ENCODE measurements around the gene MAPKAPK2. TPM values are rescaled to one million over a fixed set of nuclear protein-coding genes. Genes with fewer than 3 reads are reported as not detected.
A peak's percentile ranks its signal among the peaks of the same experiment; 100 is the strongest.
"Not testable (repeated sequence)": the region's sequence is repeated elsewhere in the genome, so short reads cannot be mapped to it uniquely, and the experiment has no call there.

MAPKAPK2 gene
- 100 to 1,000 TPM; 181 to 182 TPM for total RNA-seq
- 145 to 183 reads per million in 2 donors for total RNA-seq

DNA sequence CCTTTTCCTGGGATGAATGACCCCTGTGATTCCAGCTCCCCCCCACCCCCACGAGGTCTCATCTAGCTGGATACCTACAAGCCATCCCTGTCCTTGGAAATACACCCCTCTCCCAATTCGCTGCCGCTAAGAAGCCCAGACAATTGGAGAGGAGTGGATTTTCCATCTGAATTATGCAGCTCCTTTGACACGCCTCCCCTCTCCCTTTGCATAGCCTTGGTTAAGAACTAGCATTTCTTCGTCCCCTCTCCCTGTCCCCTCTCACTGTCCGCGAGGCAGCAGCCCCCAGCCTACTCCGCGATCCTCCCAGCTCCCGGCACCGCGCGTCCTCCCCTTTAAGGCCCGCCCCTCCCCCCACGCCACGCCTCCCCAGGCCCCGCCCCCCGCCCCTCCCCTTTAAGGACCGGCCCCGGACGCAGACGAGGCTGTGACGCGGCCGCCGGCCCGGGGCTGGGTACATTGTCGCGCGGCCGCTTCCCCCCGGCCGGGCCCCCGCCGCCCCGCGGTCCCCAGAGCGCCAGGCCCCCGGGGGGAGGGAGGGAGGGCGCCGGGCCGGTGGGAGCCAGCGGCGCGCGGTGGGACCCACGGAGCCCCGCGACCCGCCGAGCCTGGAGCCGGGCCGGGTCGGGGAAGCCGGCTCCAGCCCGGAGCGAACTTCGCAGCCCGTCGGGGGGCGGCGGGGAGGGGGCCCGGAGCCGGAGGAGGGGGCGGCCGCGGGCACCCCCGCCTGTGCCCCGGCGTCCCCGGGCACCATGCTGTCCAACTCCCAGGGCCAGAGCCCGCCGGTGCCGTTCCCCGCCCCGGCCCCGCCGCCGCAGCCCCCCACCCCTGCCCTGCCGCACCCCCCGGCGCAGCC, at the start of gene MAPKAPK2:
Gene MAPKAPK2, plus strand, starts transcription at position 428 of the 856 bp plus-strand sequence. Its CDS starts 325 bp downstream, at position 753.
- Mint-ChIP-seq H3K4me1 (peaks cover 38% of the 10 kb centered on the region), H3K27me3 (no peaks in the 10 kb centered on the region), H3K4me3 (peak within 1 kb of the TSS; percentile 98), H3K36me3 (ENCODE audit: low read depth) (no peaks in the 10 kb centered on the region), H3K27ac (peak within 1 kb of the TSS; percentile 92)
- peak; percentile 79 for ATAC-seq
- no peaks in the 10 kb centered on the region for H3K9me3 ChIP-seq (ENCODE audit: control insufficient read depth, low read length, poor library complexity, severe bottlenecking)
- peak; percentile 67 to 80 (median 74) for DNase-seq

DNA sequence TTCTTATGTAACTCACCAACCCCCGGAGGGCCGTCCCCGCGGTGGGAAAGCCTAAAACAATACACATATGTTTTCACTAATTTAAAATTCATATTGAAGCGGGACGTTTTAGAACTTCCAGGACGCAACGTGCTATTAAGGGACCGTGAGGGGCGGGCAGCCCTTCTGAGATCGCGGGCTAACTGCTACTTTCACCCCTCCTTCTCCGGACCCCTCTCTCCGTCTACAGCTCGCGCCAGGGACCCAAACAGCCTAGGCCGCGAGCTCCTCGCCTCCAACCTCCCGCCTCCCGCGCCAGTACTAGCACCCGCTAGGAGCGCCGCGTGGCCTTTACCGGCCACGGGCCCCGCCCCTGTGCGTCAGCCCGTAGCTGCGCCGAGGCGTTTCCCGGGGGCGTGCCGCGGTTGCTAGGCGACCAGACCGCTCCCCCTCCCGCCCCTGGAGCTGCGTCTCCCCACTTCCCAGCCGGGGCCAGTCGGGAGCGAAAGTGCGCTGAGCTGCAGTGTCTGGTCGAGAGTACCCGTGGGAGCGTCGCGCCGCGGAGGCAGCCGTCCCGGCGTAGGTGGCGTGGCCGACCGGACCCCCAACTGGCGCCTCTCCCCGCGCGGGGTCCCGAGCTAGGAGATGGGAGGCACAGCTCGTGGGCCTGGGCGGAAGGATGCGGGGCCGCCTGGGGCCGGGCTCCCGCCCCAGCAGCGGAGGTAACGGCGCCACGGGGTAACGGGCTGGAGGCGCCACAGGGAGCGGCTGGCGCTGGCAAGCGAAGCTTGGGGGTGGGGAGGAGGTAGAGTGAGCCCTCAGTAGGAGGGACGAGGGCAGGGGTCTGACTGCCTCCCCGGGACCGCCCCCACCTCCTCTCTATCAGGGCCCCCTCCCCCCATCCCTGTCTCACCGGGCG, 49.4 kb upstream of the MAPKAPK2 start, which contains the start of gene DYRK3:
Gene DYRK3, plus strand, starts transcription at position 457 of the 898 bp plus-strand sequence. Its CDS starts 168 bp downstream, at position 625.
- peaks cover 17% of the 10 kb centered on the region for H3K4me1 Mint-ChIP-seq
- no peaks in the 10 kb centered on the region for H3K36me3 Mint-ChIP-seq (ENCODE audit: low read depth)
- peak within 1 kb of the TSS; percentile 93 for H3K27ac Mint-ChIP-seq
- peak within 1 kb of the TSS; percentile 93 for H3K4me3 Mint-ChIP-seq
- DNase-seq (peak; percentile 81 to 89 (median 87)), ATAC-seq (peak; percentile 96)
- H3K9me3 ChIP-seq (ENCODE audit: control insufficient read depth, low read length, poor library complexity, severe bottlenecking) = no peaks in the 10 kb centered on the region
- H3K27me3 Mint-ChIP-seq = peaks cover 23% of the 10 kb centered on the region

DNA sequence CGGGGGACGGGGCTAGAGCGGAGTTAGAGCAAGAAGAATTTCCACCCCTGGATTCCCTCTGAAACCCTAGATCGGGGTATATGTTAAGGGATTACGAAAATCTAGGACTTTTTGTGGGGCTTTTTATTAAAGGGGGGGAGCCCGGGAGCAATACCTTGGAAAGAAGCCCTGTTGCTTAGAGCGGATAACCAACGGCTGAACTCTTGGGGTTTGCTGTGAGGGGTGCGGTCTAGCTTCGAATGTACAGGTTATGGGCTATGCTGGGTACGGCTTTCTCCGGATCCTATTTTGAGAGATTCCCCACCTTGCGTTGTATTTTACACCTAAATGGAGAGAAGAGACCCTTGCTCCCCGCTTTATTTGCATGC, 48.7 kb upstream of the MAPKAPK2 start:
- Mint-ChIP-seq H3K36me3 (ENCODE audit: low read depth) (no peaks in the 10 kb centered on the region), H3K27me3 (peaks cover 23% of the 10 kb centered on the region), H3K4me3 (peak overlapping the region; percentile 93), H3K27ac (no peak overlapping the region), H3K4me1 (peaks cover 17% of the 10 kb centered on the region)
- DNase-seq (no peak), ATAC-seq (no peak)
- no peaks in the 10 kb centered on the region for H3K9me3 ChIP-seq (ENCODE audit: control insufficient read depth, low read length, poor library complexity, severe bottlenecking)

DNA sequence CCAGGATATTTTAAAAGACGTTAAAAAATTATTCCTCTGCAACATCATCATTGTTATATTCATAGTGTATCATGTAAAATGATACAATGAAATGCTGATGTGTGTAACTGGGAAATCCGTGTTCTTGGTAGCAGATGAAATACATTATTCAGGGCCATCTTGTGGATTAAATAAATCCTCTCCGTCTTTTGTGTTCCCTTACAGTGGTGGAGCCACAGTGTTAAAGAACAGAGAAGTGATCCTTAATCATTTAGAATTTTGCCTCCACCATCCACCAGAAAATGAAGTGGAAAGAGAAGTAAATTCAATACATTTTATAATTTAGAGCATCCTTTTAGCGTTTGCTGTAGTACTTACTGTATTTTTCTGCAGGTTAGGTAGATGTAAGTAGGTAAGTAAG, 48.0 kb upstream of the MAPKAPK2 start:
- no peaks in the 10 kb centered on the region for H3K36me3 Mint-ChIP-seq (ENCODE audit: low read depth)
- peaks cover 20% of the 10 kb centered on the region for H3K27me3 Mint-ChIP-seq
- H3K4me3 Mint-ChIP-seq = no peak overlapping the region
- DNase-seq = no peak
- H3K9me3 ChIP-seq (ENCODE audit: control insufficient read depth, low read length, poor library complexity, severe bottlenecking) = no peaks in the 10 kb centered on the region
- peaks cover 17% of the 10 kb centered on the region for H3K4me1 Mint-ChIP-seq
- no peak for ATAC-seq
- peak overlapping the region; percentile 11 for H3K27ac Mint-ChIP-seq

DNA sequence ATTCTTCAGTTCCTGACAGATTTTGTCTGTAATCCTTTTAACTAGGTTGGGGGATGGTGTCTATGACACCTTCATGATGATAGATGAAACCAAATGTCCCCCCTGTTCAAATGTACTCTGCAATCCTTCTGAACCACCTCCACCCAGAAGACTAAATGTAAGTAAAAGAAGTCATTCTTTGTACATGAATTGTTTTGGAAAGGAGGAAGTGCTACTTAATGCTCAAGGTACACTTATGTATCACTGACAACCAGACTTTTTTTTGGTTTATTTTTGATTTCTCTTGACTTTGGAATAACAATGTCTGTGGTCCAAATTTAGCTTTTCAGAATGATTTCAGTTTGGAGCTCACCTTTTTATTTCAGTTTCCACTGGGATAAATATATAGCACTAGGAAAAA, 47.1 kb upstream of the MAPKAPK2 start:
- Mint-ChIP-seq H3K27ac (peak overlapping the region; percentile 11), H3K27me3 (peaks cover 11% of the 10 kb centered on the region), H3K4me3 (no peak overlapping the region), H3K36me3 (ENCODE audit: low read depth) (no peaks in the 10 kb centered on the region), H3K4me1 (peaks cover 17% of the 10 kb centered on the region)
- H3K9me3 ChIP-seq (ENCODE audit: control insufficient read depth, low read length, poor library complexity, severe bottlenecking) = no peaks in the 10 kb centered on the region
- ATAC-seq = no peak
- DNase-seq = no peak

DNA sequence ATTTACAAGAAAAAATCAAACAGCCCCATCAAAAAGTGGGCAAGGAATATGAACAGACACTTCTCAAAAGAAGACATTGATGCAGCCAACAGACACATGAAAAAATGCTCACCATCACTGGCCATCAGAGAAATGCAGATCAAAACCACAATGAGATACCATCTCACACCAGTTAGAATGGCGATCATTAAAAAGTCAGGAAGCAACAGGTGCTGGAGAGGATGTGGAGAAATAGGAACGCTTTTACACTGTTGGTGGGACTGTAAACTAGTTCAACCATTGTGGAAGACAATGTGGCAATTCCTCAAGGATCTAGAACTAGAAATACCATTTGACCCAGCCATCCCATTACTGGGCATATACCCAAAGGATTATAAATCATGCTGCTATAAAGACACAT, 42.6 kb upstream of the MAPKAPK2 start:
- H3K4me1 Mint-ChIP-seq; H3K4me3 Mint-ChIP-seq; DNase-seq; H3K27me3 Mint-ChIP-seq; H3K27ac Mint-ChIP-seq; H3K36me3 Mint-ChIP-seq (ENCODE audit: low read depth); ATAC-seq; H3K9me3 ChIP-seq (ENCODE audit: control insufficient read depth, low read length, poor library complexity, severe bottlenecking): not testable (repeated sequence)

DNA sequence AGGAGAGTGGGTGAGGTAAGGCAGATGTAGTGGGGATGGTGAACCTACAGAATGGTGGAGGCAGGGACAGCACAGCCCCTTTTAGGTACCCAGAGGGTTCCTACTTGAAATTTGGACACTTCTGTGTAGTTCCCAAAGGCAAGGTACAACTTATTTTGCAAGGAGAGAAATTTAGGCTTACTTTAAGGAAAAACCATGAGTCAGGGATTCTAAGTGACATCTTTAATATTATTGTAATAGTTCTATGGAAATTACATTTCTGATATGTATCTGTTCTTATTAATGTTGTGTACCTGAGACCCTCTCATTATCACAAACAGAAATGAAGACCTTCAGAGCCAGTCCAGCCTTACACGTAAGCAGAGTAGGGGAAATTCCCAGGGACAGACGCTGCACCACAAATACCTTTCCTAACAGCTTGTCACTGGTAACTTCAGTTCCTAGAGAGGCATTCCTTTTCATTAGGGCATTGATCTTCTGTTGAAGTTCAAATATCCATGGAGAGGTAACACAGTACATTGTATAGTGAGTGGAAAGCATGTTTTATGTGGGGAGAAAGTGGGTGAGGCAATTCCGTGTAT, 41.5 kb upstream of the MAPKAPK2 start:
- ATAC-seq = no peak
- Mint-ChIP-seq H3K27me3 (no peaks in the 10 kb centered on the region), H3K4me3 (no peak overlapping the region), H3K36me3 (ENCODE audit: low read depth) (peaks cover 2% of the 10 kb centered on the region), H3K27ac (no peak overlapping the region), H3K4me1 (no peaks in the 10 kb centered on the region)
- no peaks in the 10 kb centered on the region for H3K9me3 ChIP-seq (ENCODE audit: control insufficient read depth, low read length, poor library complexity, severe bottlenecking)
- DNase-seq = no peak

DNA sequence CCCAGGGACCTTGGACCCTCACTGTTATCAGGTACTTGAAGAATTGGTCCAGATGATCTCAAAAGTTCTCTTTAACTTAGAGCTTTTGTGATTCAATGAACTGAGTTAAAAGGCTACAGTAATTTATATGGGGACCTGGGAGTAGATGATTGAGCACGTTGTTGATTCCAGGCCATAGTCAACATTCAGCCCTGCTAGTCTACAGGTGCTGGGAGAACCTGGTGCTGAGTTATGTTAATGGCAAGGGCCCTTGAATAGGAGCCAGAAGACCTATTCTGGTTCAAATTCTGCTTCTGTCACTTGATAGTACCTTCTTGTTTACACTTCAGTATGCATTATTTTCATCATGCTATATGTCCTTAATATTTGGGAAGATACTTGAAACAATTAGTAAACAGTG, 38.2 kb upstream of the MAPKAPK2 start:
- DNase-seq (no peak), ATAC-seq (no peak)
- no peak overlapping the region for H3K27ac Mint-ChIP-seq
- H3K27me3 Mint-ChIP-seq = no peaks in the 10 kb centered on the region
- H3K4me1 Mint-ChIP-seq = peaks cover 5% of the 10 kb centered on the region
- H3K36me3 Mint-ChIP-seq (ENCODE audit: low read depth) = peaks cover 2% of the 10 kb centered on the region
- no peak overlapping the region for H3K4me3 Mint-ChIP-seq
- no peaks in the 10 kb centered on the region for H3K9me3 ChIP-seq (ENCODE audit: control insufficient read depth, low read length, poor library complexity, severe bottlenecking)

DNA sequence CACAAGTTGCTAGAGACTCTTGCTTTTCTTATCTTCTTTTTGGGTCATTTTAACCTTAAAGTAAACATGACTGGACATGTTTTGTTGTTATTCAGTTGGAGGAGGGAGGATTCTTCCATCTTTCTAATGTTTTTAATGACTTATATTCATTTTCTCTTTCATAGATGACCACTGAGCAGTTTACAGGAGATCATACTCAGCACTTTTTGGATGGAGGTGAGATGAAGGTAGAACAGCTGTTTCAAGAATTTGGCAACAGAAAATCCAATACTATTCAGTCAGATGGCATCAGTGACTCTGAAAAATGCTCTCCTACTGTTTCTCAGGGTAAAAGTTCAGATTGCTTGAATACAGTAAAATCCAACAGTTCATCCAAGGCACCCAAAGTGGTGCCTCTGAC, 37.5 kb upstream of the MAPKAPK2 start:
- DNase-seq = no peak

DNA sequence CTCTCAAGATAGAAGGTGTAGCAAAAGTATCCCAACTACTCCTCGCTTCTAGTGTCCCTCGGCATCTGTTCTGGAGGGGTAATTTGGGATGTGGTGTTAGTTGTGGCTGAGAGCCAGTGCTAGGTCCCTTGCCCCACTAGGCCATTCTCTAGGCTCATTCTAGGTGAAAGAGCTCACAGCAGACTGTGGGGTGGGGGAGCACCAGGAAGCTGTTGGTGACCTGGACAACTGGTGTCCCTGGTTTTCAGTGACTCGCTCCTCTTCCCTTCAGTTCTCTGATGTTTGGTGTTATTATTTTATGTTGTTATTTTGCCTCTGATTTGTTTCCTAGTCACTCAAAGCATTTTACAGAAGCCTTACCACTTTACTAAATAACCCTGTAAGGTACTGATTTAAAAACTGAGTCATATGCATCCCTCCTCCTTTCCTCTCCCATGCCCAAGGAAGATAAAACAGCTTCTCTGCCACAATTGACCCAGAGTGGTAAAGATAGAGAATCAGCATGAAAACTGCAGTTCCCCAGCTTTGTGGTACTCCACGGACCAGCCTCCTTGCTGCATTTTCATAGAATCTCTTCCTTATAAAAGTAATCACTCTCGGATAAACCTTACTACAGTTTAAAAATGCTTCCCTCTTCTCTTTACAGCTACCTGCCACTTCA, 35.3 kb upstream of the MAPKAPK2 start:
- H3K4me3 Mint-ChIP-seq = no peak overlapping the region
- H3K27ac Mint-ChIP-seq = peak overlapping the region; percentile 57
- no peak for ATAC-seq

More for the DNA sequence above, 37.5 kb upstream of the MAPKAPK2 start:
- ATAC-seq = no peak
- Mint-ChIP-seq H3K4me3 (no peak overlapping the region), H3K4me1 (peaks cover 5% of the 10 kb centered on the region), H3K27ac (no peak overlapping the region), H3K27me3 (no peaks in the 10 kb centered on the region), H3K36me3 (ENCODE audit: low read depth) (peaks cover 2% of the 10 kb centered on the region)
- H3K9me3 ChIP-seq (ENCODE audit: control insufficient read depth, low read length, poor library complexity, severe bottlenecking) = no peaks in the 10 kb centered on the region

DNA sequence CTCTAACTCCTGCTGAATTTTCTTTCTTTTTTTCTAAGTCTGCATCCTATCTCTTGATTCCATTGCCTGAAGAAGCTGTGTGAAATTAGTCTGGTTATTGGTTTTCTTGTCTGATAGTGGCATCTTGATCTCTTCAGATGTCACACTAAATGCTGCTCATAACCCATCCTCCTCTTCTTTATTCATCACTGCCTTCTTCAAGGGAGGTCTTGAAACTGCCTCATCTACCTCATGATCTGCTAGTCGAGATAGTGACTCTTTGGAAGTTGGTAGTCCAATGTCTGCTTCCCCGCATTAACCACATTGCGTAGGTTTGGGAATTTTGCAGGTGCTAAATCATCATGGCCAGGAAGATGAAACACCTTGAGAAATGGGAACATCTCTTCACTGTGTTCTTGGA, 33.7 kb upstream of the MAPKAPK2 start:
- H3K9me3 ChIP-seq (ENCODE audit: control insufficient read depth, low read length, poor library complexity, severe bottlenecking) = no peaks in the 10 kb centered on the region
- no peak overlapping the region for H3K27ac Mint-ChIP-seq
- H3K36me3 Mint-ChIP-seq (ENCODE audit: low read depth) = no peaks in the 10 kb centered on the region
- H3K27me3 Mint-ChIP-seq = no peaks in the 10 kb centered on the region
- ATAC-seq = no peak
- peaks cover 5% of the 10 kb centered on the region for H3K4me1 Mint-ChIP-seq
- H3K4me3 Mint-ChIP-seq = peak overlapping the region; percentile 65
- DNase-seq = no peak

More for the DNA sequence above, 35.3 kb upstream of the MAPKAPK2 start:
- no peak for DNase-seq
- H3K36me3 Mint-ChIP-seq (ENCODE audit: low read depth) = no peaks in the 10 kb centered on the region
- no peaks in the 10 kb centered on the region for H3K27me3 Mint-ChIP-seq
- H3K4me1 Mint-ChIP-seq = peaks cover 5% of the 10 kb centered on the region
- no peaks in the 10 kb centered on the region for H3K9me3 ChIP-seq (ENCODE audit: control insufficient read depth, low read length, poor library complexity, severe bottlenecking)

DNA sequence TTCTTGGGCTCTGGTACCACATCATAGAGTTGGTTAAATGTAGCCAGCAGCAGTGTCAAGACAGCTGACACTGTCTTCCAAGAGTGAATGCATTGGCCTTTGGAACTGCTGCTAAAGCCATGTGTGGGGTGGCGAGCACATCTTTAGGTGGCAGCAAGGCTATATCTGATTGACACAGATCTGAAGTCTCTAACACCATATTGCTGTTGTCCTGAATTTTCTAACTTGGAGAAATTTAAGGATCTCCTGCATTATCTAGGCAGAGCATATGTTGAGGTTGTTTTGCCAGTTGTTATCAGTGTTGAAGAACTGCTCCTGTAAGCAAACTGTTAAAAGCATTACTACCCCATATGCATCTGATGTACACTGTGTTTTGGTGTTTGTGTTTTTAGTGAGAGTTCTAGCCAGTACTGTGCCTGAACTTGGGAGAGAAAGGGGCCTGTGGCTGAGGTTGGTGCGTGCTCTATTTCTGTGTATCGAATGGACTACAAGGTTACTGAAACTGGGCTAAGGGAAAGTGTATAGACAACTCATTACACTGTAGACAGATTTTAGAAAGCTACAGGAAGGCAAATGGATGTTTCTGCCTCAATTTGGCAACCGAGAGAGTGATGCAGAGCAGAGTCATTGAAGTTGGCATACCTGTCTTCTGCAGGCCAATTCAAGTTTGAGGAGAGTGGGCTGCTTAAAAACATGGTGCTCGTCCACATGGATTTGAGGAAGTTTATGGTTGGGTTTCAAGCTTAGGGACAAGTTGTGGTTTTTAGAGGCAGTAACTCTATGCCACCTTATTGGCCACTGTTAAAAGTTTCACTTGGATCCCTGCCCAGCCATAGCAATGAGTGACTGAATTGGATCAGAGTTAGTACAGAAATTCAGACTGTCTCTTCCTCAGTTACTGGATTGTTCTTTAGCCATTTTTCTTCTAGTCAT, 32.5 kb upstream of the MAPKAPK2 start:
- no peaks in the 10 kb centered on the region for H3K36me3 Mint-ChIP-seq (ENCODE audit: low read depth)
- ATAC-seq (no peak), DNase-seq (no peak)
- H3K27me3 Mint-ChIP-seq = peaks cover 9% of the 10 kb centered on the region
- no peak overlapping the region for H3K4me3 Mint-ChIP-seq
- no peak overlapping the region for H3K27ac Mint-ChIP-seq
- H3K9me3 ChIP-seq (ENCODE audit: control insufficient read depth, low read length, poor library complexity, severe bottlenecking) = no peaks in the 10 kb centered on the region
- peaks cover 5% of the 10 kb centered on the region for H3K4me1 Mint-ChIP-seq
